IPS-11a (cell line): Measurements from ENCODE around the gene MSX1.
A peak's percentile ranks its signal among the peaks of the same experiment; 100 is the strongest.

Source experiments
- H3K4me3 ChIP-seq: one replicate; pipeline ENCODE4 v1.5.1; 2013; ENCODE audit warnings: low read depth, low read length, control low read depth

Gene MSX1

GRCh38 chr4:4857001-4857808 lies 2.3 kb upstream of the MSX1 start:
- no peak overlapping the region for H3K4me3 ChIP-seq

- H3K4me3 ChIP-seq: no peak overlapping the region
Measured at GRCh38 chr4:4857809-4858508, 1.5 kb upstream of the MSX1 start.

- H3K4me3 ChIP-seq: no peak overlapping the region
Measured at GRCh38 chr4:4858527-4859324, 739 bp upstream of the MSX1 start.

GRCh38 chr4:4859799-4860599 lies 534 bp downstream of the MSX1 start:
- H3K4me3 ChIP-seq: peak overlapping the region; percentile 8

GRCh38 chr4:4860600-4861389 lies 1.3 kb downstream of the MSX1 start:
- peak overlapping the region; percentile 8 for H3K4me3 ChIP-seq

- no peak overlapping the region for H3K4me3 ChIP-seq
Measured at GRCh38 chr4:4861390-4862018, 2.0 kb downstream of the MSX1 start.

- no peak overlapping the region for H3K4me3 ChIP-seq
Measured at GRCh38 chr4:4862071-4862551, 2.6 kb downstream of the MSX1 start.

- no peak overlapping the region for H3K4me3 ChIP-seq
Measured at GRCh38 chr4:4862665-4863482, 3.4 kb downstream of the MSX1 start.

GRCh38 chr4:4864443-4864939 lies 5.0 kb downstream of the MSX1 start:
- H3K4me3 ChIP-seq: no peak overlapping the region

GRCh38 chr4:4864940-4865704 lies 5.7 kb downstream of the MSX1 start:
- no peak overlapping the region for H3K4me3 ChIP-seq

- no peak overlapping the region for H3K4me3 ChIP-seq
Measured at GRCh38 chr4:4865705-4866123, 6.2 kb downstream of the MSX1 start.

- no peak overlapping the region for H3K4me3 ChIP-seq
Measured at GRCh38 chr4:4866124-4866865, 6.8 kb downstream of the MSX1 start.

- no peak overlapping the region for H3K4me3 ChIP-seq
Measured at GRCh38 chr4:4866866-4867374, 7.5 kb downstream of the MSX1 start.

GRCh38 chr4:4867375-4868039 lies 8.0 kb downstream of the MSX1 start:
- no peak overlapping the region for H3K4me3 ChIP-seq

- no peak overlapping the region for H3K4me3 ChIP-seq
Measured at GRCh38 chr4:4868040-4868757, 8.7 kb downstream of the MSX1 start.
